Hepatic stellate cell (primary cell): Measurements from ENCODE around the gene USP32.
"Not testable (repeated sequence)": the region's sequence is repeated elsewhere in the genome, so short reads cannot be mapped to it uniquely, and the experiment has no call there.

Experiments
- DNase-seq: peaks from one replicate; pipeline ENCODE4 v3.0.0; 2011; ENCODE audit warnings: low spot score

The USP32 gene

DNA sequence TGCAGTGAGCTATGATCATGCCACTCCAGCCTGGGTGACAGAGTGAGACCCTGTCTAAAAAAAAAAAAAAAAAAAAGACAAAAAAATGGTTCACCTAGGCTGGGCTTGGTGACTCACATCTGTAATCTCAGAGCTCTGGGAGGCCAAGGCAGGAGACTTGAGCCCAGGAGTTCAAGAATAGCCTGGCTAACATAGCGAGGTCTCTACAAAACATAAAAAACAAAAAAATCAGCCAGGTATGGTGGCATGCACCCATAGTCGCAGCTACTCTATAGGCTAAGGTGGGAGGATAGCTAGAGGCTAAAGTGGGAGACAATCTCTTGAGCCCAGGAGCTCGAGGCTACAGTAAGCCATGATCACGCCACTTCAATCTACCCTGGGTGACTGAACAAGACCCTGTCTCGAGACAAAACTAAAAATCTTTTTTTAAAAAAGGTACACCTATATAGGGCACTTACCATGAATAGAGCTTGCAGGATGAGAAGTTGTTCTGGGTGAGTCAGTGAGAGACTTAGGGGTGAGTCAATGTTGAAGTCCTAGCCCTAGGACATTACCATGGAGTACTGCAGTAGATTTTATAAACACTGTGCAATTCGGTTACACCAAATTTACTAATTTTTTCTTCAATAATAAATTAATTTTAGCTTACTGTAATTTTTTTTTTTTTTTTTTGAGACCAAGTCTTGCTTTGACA is 19.0 kb downstream of the USP32 start:
- peak; percentile 43 for DNase-seq

DNA sequence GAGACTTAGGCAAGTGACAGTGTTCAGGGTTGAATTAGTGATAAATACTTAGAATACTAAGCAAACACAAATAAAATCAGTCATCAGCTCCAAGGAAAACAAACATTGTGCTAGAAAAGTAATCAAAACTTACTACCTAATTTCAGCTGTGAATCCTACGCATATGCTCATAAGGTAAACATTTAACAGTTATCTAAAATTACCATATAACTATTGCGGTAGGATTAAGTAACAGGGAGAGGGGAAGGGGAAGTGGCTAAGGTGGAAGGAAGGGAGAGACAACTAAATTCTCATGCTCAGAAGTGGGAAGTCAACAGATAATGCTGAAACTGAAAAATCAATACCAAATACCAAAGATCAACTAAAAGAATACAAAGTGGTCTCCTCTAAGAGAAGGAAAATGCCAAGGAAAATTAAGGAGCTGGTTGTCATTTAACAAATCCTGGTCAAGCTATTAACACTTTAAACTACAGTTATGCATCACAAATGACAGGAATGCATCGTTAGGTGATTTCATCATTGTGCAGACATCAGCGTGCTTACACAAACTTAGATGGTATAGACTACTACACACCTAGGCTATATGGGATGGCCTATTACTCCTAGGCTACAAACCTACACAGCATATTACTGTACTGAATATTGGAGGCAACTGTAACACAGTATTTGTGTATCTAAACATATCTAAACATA is 20.0 kb downstream of the USP32 start:
- no peak for DNase-seq

DNA sequence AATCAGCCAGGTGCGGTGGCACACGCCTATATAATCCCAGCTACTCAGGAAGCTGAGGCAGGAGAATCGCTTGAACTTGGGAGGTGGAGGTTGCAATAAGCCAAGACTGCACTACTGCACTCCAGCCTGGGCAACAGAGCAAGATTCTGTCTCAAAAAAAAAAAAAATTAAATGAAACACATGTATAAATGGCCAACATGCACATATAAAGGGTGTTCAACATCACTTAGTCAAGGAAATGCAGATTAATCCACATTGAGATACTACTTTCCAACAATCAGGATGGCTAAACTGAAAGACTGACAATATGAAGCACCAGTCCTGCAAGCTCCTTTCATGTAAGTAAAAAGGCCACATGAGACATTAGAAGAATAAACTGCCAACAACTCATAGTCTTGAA is 20.5 kb downstream of the USP32 start:
- no peak for DNase-seq

DNA sequence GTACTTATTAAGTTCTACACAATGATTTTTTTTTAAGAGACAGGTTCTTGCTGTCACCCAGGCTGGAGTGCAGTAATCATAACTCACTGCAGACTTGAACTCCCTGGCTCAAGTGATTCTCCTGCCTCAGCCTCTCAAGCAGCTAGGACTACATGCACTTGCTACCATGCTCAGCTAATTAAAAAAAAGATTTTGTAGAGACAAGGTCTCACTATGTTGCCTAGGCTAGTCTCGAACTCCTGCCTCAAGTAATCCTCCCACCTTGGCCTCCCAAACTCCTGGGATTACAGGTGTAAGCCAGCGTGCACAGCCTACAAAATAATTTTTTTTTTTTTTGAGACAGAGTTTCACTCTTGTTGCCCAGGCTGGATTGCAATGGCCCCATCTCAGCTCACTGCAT is 22.2 kb downstream of the USP32 start:
- DNase-seq, result no peak

DNA sequence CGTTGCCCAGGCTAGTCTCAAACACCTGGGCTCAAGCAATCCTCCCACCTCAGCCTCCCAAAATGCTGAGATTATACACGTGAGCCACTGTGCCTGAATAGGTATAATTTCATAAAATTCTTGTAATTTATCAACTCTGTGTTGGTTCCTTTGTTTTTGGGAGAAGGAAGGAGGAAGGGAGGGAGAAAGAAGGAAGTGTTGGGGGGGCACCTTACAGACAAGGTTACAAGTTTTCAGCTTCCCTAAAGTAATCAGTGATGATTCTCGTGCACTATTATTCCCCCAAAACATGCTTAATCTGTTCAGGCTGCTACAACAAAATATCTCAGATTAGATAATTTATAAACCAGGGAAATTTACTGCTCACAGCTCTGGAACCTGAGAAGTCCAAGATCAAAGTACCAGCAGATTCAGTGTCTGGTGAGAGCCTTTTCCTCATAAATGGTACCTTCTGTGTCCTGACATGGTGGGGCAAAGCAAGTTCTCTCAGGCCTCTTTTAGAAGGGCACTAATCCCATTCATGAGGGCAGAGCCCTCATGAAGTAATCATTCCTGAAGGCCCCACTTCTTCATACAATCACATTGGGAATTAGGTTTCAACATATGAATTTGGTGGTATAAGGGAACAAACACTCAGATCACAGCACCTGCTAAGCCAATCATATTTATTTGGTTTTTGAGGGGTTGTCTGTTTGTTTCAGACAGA is 28.1 kb downstream of the USP32 start:
- DNase-seq, result no peak

DNA sequence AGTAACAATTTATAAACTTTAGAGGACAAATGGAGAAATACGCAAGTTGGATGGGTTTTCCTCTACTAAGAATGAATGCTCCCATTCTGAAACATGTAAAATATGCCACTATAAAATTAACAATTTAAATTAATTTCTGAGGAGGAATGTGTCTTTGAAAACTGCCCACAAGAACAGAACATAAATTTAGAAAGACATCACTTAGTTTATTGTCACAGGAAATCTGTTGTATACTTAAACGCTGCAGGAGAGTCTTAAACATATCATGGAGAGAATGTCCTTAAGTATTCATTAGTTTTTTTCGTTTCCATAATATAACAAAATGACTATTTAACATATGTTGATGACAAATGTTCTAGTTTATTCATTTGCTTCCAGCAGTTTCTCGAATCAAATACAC is 29.6 kb downstream of the USP32 start:
- DNase-seq, result no peak

DNA sequence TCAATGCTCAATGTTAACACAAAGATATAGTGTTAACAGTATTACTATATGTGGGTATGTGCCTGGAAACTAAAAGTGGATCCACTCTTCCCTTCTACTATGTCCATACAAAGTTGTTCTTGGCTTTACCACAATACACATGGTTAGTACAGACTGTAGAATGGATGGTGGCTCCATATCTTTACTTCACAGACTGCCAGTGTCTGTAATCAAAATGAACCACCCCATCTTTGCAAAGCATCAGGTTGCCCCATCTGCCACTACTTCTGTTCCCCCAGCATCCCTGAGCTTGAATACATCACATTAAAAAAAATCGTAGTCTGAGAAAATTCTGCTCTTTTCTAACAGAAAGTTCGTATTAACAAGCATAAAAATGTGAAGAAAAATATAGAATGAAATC is 30.0 kb downstream of the USP32 start:
- DNase-seq, result no peak

DNA sequence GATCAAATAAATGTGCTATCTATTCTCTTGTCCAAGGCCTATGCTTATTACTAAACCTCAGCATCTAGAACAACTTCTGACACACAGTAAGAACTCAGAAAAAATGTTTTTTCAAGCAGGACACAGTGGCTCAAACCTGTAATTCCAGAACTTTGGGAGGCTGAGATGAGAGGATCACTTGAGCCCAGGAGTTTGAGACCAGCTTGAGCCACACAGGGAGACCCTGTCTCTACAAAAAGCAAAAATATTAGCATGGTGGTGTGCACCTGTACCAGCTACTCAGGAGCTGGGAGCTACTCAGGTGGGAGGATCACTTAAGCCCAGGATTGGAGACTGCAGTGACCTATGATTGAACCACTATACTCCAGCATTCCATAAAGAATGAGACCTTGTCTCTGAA is 32.5 kb downstream of the USP32 start:
- no peak for DNase-seq

DNA sequence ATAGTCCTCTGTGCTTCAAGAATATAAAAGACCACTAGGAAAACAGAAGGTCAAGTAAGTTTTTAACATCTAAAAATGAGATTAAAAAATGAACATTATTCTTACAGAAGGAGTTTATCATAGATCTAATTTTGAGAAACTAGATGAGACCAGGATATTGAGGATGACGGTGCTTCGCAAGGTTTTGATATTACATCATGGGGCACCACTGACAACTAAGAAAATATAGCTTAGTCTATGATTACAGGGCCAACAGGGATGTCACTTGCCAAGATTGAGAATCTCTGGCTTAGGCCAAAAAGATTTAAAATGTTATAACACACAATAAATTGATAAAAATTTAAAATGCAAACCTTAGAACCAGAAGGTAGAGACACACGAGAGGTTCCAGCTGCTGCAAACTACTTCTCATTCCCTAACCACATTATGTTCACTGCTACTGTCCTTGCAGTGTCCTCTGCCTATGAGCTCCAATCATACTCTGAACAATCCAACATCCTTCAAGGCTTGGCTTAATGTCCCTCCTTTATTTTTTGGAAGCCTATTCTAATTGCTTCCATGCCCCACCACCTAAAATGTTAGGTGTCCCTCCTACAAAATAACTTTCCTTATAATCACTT is 33.2 kb downstream of the USP32 start:
- no peak for DNase-seq

DNA sequence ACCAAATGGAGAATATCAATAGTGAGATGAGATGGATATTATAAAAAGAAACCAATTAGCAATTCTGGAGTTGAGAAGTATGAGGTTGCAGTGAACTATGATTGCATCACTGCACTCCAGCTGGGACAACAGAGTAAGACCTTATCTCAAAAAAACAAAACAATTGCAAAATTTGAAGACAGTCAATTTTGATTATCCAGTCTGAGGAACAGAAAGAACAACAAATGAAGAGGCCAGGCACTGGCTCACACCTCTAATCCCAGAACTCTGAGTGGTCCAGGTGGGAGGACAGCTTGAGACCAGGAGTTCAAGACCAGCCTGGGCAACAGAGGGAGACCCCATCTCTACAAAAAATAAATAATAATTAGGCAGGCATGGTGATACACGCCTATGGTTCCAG is 35.0 kb downstream of the USP32 start:
- DNase-seq, result no peak

DNA sequence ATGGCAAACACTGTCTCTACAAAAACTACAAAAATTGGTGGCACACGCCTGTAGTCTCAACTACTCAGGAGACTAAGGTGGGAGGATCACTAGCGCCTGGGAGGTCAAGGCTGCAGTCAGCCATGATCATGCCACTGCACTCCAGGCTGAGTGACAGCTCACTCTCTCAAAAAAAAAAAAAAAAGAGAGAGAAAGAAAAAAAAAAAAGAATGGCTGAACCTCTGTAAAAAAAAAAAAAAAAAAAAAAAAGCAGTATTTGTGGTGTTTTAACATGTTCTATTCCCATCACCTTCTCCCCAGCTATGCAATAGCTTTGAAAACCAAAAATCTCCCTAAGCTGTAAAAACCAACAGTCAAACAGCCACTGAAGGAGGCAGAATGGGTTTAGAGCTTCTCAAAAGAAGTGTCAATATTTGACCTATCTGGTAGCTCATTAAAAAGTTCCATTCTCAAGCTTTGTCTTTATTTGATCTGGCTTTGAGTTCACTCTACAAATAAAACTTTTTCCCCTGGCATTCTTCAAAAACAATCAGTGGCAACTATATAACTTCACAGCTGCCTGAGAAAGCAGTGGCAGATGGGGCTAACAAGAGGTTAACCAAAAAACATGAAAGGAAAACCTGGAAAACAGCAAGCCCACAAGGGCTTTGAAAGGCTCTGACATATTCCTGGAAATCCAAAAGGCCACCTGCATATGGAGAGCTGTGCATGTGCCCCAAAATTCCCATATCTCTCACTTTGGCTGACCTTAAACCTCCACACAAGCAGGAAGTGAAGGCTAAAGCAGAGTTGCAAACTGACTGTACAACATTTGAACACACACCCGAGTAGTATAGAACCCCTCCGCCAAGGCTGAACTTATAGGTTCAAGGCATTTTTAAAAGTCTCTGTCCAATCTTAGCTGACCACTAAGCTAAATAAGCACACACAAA is 36.0 kb downstream of the USP32 start:
- no peak for DNase-seq

DNA sequence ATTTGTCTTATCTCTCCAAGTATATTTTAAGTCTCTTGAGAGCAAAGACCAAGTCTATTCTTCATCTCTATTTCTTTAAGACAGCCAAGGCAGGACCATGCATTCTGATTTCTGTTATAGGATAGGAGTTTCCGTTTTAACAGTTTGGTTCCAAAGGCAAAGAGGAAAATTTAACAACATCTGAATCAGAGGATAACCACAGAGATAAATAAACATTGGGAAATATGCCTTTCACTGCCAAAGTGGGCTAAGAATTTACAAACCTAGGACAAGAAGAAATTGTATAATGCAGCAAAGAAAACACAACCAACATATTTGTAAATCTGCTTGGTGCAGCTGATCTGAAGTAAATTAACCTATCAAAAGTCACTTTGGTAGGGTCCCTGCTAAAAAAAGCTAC is 37.7 kb downstream of the USP32 start:
- peak; percentile 35 for DNase-seq

DNA sequence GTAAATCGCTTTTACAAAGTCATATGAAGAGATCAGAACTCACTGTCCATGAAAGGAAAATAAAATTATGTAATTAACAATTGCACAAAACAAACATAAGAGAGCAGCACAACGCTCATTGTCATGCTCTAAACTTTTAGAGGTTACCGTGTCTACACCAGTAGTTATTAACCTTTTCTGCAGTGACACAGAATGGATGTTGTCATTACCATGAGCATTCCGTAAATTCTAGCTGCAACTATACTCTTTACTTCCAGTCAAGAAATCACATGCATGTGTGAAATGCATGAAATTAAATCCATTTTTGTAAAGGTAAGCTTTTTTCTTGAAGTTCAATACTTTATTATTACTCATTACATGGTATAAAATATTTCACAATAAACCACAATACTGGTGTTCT is 38.2 kb downstream of the USP32 start:
- no peak for DNase-seq

DNA sequence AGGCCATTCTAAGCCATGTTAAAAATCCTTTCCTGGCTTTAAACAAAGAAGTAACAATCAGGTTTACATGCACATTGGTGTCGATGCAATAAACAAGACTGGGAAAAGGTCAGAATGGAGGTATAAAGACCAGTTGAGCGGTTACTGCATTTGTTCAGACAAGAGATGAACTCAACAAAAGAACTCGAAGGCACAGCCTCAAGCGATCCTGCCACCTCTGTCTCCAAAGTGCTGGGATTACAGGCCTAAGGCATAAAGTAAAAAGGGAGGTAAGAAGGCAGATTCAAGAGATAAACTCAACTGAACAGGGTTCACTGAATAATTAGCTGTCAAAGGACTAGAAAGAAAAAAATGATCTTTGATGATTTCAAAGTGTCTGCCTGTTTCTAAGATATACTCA is 39.4 kb downstream of the USP32 start:
- DNase-seq, result no peak

DNA sequence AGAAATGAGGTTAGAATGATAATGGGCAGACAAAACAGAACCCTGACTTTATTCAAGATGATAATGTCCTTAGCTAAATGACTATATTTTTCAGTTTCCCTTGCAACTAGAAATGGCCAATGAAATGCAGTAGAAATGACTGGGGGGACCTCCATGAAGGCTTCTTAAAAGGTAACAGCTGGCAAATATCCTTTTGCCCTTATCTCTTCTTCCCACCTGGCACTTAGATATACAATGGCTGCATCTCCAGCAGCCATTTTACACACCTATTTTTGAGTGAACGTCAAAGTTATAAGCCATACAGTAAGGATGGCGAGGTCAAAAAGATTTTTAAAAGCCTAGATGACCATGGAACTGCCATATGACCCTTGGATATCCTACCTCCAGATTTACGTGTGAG is 39.9 kb downstream of the USP32 start:
- DNase-seq, result no peak

DNA sequence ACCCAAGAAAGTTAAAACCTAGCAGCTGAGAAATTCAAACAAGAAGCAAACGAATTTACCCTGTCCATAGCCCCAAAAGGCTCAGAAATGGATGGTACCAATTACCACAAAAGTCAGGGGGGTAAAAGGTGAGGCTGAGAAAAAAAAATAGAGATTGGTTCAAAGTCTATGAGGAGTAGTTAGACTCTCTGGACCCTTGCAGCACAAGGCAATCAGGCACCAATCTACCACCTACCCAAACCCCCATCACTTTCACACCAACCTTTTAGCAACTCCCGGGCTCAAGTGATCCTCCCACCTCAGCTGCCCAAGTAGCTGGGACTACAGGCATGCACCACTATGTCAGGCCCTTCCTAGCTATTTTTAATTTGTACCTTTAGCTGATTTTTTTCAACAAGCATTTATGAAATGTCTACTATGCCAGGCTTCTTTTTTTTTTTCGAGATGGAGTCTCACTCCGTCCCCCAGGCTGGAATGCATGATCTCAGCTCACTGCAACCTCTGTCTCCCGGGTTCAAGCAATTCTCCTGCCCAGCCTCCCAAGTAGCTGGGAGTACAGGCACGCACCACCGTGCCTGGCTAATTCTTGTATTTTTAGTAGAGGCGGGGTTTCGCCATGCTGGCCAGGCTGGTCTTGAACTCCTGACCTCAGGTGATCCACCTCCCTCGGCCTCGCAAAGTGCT is 40.8 kb downstream of the USP32 start:
- DNase-seq, result no peak

DNA sequence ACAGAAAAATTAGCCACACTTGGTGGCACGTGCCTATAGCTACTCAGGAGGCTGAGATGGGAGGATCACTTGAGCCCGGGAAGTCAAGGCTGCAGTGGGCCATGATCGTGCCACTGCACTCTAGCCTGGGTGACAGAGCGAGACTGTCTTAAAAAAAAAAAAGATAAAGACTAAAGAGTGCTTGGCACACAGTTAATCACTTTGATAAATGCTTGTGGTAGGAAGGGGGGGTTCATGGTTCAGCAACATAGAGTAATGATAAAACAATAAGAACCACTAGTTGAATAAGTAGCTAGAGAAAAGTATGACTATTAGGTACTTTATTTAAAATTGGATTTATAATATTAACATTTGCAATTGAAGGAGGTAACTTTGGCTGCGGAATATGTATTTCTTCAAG is 43.3 kb downstream of the USP32 start:
- DNase-seq, result no peak

DNA sequence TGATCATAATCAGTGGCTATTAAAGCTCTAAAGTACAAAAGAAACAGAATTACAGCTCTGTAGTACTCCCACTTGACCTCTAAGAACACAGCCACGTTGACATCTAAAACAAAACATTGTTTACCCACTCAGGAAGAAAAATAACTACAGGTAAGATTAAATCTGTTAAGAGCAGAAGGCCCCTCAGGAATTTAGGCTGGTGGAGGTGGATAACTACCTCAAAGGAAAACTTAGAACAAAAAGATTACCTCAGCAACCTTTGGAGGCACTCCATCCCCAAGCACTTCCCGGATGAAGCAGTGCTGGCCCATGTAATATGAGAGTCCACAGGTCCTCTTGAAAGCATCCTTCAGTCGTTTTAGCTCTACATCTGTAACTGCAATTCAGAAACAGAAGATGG is 46.7 kb downstream of the USP32 start:
- DNase-seq, result no peak

DNA sequence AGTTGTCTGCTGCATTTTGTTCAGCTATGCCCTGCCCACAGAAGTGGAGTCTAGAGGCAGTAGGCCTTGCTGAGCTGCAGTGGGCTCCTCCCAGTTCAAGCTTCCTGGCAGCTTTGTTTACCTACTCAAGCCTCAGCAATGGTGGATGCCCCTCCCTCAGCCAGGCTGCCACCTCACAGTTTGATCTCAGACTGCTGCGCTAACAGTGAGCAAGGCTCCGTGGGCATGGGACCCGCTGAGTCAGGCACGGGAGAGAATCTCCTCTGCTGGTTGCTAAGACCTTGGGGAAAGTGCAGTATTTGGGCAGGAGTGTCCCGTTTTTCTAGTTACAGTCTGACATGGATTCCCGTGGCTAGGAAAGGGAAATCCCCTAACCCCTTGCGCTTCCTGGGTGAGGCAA is 49.4 kb downstream of the USP32 start:
- DNase-seq, result not testable (repeated sequence)

DNA sequence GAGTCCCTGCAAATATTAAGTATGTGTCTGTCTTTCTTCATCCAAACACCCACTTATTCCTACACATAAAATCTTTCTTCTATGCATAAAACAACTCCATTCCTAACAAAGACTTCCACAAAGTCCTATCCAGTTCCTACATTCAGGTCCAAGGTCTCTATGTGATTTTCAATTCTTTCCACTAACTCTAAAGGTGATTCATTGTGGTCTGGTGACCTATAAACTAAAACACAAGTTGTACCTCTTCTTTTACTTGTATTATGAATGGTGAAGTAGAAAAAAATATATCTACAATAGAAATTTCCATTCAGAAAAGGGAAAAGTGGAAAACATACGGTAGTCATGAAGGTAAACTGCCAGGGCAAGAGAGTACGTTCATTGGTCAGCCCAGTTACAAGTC is 56.6 kb downstream of the USP32 start:
- DNase-seq, result no peak

DNA sequence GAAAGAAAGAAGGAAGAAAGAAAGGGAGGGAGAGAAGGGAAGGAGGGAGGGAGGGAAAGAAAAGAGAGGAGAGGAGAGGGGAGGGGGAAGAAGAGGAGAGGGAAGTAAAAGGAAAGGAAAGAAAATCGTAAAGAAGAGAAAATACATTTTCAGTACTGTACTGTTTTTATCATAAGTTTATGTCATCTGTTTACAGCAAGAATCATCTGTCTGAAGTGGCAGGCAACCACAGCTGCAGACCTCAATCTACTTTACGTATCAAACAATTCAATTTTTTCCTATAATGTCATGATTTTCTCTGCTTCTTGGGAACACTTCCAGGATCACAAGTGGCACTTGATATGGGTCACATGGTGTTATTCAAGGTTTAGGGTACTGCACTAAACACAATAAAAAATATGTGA is 58.3 kb downstream of the USP32 start:
- DNase-seq, result no peak
